B cell (primary cell): ENCODE measurements around the gene TUBG1. TPM values are rescaled to one million over a fixed set of nuclear protein-coding genes. Genes with fewer than 3 reads are reported as not detected.

ENCODE experiments used
- ATAC-seq: fragments of 200-7000 bp; cut with Tn5 transposase; one replicate; pipeline ENCODE4 v1.10.0; 2021; ENCODE audit warnings: low read depth, mild to moderate bottlenecking, moderate number of reproducible peaks, moderate library complexity
- CTCF ChIA-PET: fragments of 350-600 bp; sonication (Branson Sonifier 250); formaldehyde crosslinking; loops from one replicate; lab custom pipeline; 2021; ENCODE audit warnings: antibody characterized with exemption, inconsistent platforms; lab: Charles Lee
- POLR2A ChIA-PET: fragments of 350-600 bp; sonication (Branson Sonifier 250); formaldehyde crosslinking; loops from one replicate; lab custom pipeline; 2021; ENCODE audit warnings: antibody characterized with exemption; lab: Charles Lee
- DNase-seq: peaks from one replicate; pipeline ENCODE4 v3.0.0; 2013
- H2AFZ ChIP-seq: 2 replicates; pipeline ENCODE4 v1.6.1; 2012; ENCODE audit warnings: mild to moderate bottlenecking, low read depth, low read length; ENCODE audit not compliant: insufficient read depth, poor library complexity, severe bottlenecking
- H3K27ac ChIP-seq, 2 donors: 1 replicate in 1 of 2; 2 replicates in 1 of 2; pipeline ENCODE4 v1.5.1; 2012 to 2013; ENCODE audit warnings: low read length in 2 of 2, mild to moderate bottlenecking in 2 of 2, moderate library complexity in 1 of 2
- H3K27me3 ChIP-seq, 4 experiments: fragments of 200-600 bp in 1 of 4; sonication (generic) in 1 of 4; replicated peaks in 1 of 4; 1 replicate in 2 of 4; 2 replicates in 2 of 4; pipeline versions ENCODE4 v1.6.1 to v1.7.0; 2013 to 2016; ENCODE audit warnings: low read length in 3 of 4, mild to moderate bottlenecking in 2 of 4, mixed read lengths in 1 of 4, moderate library complexity in 1 of 4; ENCODE audit not compliant: insufficient read depth in 4 of 4, control insufficient read depth in 3 of 4; ENCODE audit errors: control extremely low read depth in 1 of 4
- H3K36me3 ChIP-seq, 2 experiments: replicated peaks in 1 of 2; 1 replicate in 1 of 2; 2 replicates in 1 of 2; pipeline versions ENCODE4 v1.6.1 to v1.7.1; 2013; ENCODE audit warnings: low read length in 1 of 2; ENCODE audit not compliant: insufficient read depth in 2 of 2, control insufficient read depth in 1 of 2; ENCODE audit errors: control extremely low read depth in 1 of 2, extremely low read depth in 1 of 2
- H3K4me1 ChIP-seq, 2 donors: fragments of 200-600 bp in 1 of 2; sonication (generic) in 1 of 2; 1 replicate in 1 of 2; 2 replicates in 1 of 2; pipeline versions ENCODE4 v1.5.1 to v1.6.1; 2013 to 2017; ENCODE audit warnings: low read length in 2 of 2; ENCODE audit not compliant: control insufficient read depth in 2 of 2, insufficient read depth in 2 of 2
- H3K4me2 ChIP-seq: replicated peaks from 2 replicates; pipeline ENCODE3; 2012; ENCODE audit warnings: mild to moderate bottlenecking, low read depth, low read length; ENCODE audit not compliant: poor library complexity, severe bottlenecking
- H3K4me3 ChIP-seq, 5 experiments: fragments of 200-600 bp in 1 of 5; sonication (generic) in 1 of 5; 1 replicate in 3 of 5; 2 replicates in 2 of 5; pipeline versions ENCODE4 v1.5.1 to v1.7.0; 2011 to 2016; ENCODE audit warnings: low read length in 4 of 5, mild to moderate bottlenecking in 4 of 5, low read depth in 2 of 5, control low read depth in 1 of 5, moderate library complexity in 1 of 5; ENCODE audit not compliant: insufficient read depth in 1 of 5; ENCODE audit errors: control extremely low read depth in 1 of 5, extremely low read depth in 1 of 5
- H3K79me2 ChIP-seq: fragments of 200-600 bp; sonication (generic); one replicate; pipeline ENCODE4 v1.6.0; 2016; ENCODE audit warnings: low read length; ENCODE audit not compliant: control insufficient read depth, insufficient read depth
- H3K9ac ChIP-seq: fragments of 200-600 bp; sonication (generic); 2 replicates; pipeline ENCODE4 v1.6.1; 2017; ENCODE audit warnings: mild to moderate bottlenecking, low read length, moderate library complexity
- H3K9me3 ChIP-seq, 3 donors: one replicate each; pipeline versions ENCODE4 v1.6.1 to v1.7.1; 2013; ENCODE audit warnings: low read length in 2 of 3; ENCODE audit not compliant: control insufficient read depth in 2 of 3, insufficient read depth in 1 of 3; ENCODE audit errors: control extremely low read depth in 1 of 3
- H4K20me1 ChIP-seq: 2 replicates; pipeline ENCODE4 v1.6.0; 2012; ENCODE audit warnings: mild to moderate bottlenecking, low read length; ENCODE audit not compliant: insufficient read depth, control insufficient read depth, poor library complexity, severe bottlenecking
- H3K27ac Mint-ChIP-seq: one replicate; pipeline ENCODE4 v1.8.0; 2021; ENCODE audit warnings: mixed read lengths
- H3K27me3 Mint-ChIP-seq: one replicate; pipeline ENCODE4 v1.8.0; 2021; ENCODE audit warnings: mixed read lengths
- H3K4me1 Mint-ChIP-seq: one replicate; pipeline ENCODE4 v1.8.0; 2021; ENCODE audit warnings: mixed read lengths
- H3K4me3 Mint-ChIP-seq: one replicate; pipeline ENCODE4 v1.8.0; 2021; ENCODE audit warnings: mixed read lengths
- H3K9me3 Mint-ChIP-seq: one replicate; pipeline ENCODE4 v1.8.0; 2022; ENCODE audit warnings: mixed read lengths; ENCODE audit not compliant: insufficient read depth
- CTCF ChIP-seq: fragments of 200-600 bp; IDR thresholded peaks from one replicate; pipeline ENCODE4 v1.8.0; 2022; ENCODE audit warnings: antibody characterized with exemption, mild to moderate bottlenecking
- EZH2 ChIP-seq: IDR thresholded peaks from 2 replicates; pipeline ENCODE4 v1.6.1; 2012; ENCODE audit warnings: borderline replicate concordance, low read depth, mild to moderate bottlenecking, moderate library complexity, low read length; ENCODE audit not compliant: insufficient read depth, poor library complexity, severe bottlenecking
- WGBS: methylation state at CpG from one replicate; pipeline ENCODE4 v1.1.5; 2013; ENCODE audit warnings: missing lambda C conversion rate; ENCODE audit not compliant: insufficient coverage; 5-methylcytosine and 5-hydroxymethylcytosine counted together
- intact Hi-C: fragments of 100-400 bp; cut with micrococcal nuclease; formaldehyde crosslinking; loops from one replicate; pipeline ENCODE4 v1.10.0; 2022
- polyA plus RNA-seq: library from polyadenylated mRNA; depleted of rRNA; stranded (reverse); fragments of >200 nt; gene quantifications from 2 replicates; pipeline ENCODE4 v1.2.3, GENCODE V29; 2012
- total RNA-seq, 2 donors: library from RNA; stranded (reverse); fragments of 120-200 nt in 1 of 2; gene quantifications; 1 replicate in 1 of 2; 2 replicates in 1 of 2; pipeline versions ENCODE4 v1.2.3 to v1.2.4, GENCODE V29; 2013 to 2022

Gene TUBG1
- total and polyA plus RNA-seq, 2 donors (not counting 1 experiment from before 2014, with no cell fraction given): 17.2 to 19.5 TPM

- Mint-ChIP-seq H3K9me3 (no peaks in the 10 kb centered on the region), H3K4me3 (no peak overlapping the region), H3K27me3 (no peaks in the 10 kb centered on the region), H3K4me1 (peaks cover 36% of the 10 kb centered on the region), H3K27ac (peak overlapping the region; percentile 53)
- no peak for TF ChIP-seq EZH2
- TF ChIP-seq CTCF: no peak
- Histone ChIP-seq H3K36me3 (peaks cover 14 to 90% of the 10 kb centered on the region in 2 experiments), H4K20me1 (peaks cover 20% of the 10 kb centered on the region), H3K79me2 (peaks cover under 1% of the 10 kb centered on the region), H3K4me1 (peaks cover 16 to 31% of the 10 kb centered on the region in 2 donors), H3K27me3 (no peaks in the 10 kb centered on the region), H3K27ac (peak overlapping the region in 1 of 2 donors; percentile 1), H3K9ac (no peak overlapping the region), H3K9me3 (no peaks in the 10 kb centered on the region), H3K4me2 (no peak overlapping the region), H2AFZ (no peak overlapping the region), H3K4me3 (no peak overlapping the region)
- 67% methylated on average over 1 of the region's 1 CpG for WGBS
- POLR2A ChIA-PET: no interaction called here
- no peak for ATAC-seq
- DNase-seq: no peak
- CTCF ChIA-PET: interaction anchor here (1.0 kb wide), 1 partner anchor 24 kb away, joined by 4 read pairs; the partner anchor contains the start of gene TUBG1
- intact Hi-C loops: no loop called here
These were observed 24.1 kb upstream of the TUBG1 start for GRCh38 chr17:42585353-42585752.

GRCh38 chr17:42586514-42587230 is 22.8 kb upstream of the TUBG1 start:
- CTCF ChIA-PET: interaction anchor here (0.8 to 2.1 kb wide), 6 partner anchors 8 to 93 kb away, joined by 3 to 13 read pairs (median 3); partner anchors contain the start of gene PSMC3IP
- no peak for TF ChIP-seq EZH2
- TF ChIP-seq CTCF: no peak
- 88% methylated on average over 1 of the region's 7 CpGs for WGBS
- Histone ChIP-seq H3K4me3 (peak overlapping the region in 1 of 5 experiments; percentile 15), H3K9ac (no peak overlapping the region), H3K27ac (peak overlapping the region; percentile 24 to 65), H3K36me3 (peaks cover 12 to 88% of the 10 kb centered on the region in 2 experiments), H3K4me2 (peak overlapping the region; percentile 35), H3K9me3 (no peaks in the 10 kb centered on the region), H3K4me1 (peaks cover 16 to 31% of the 10 kb centered on the region in 2 donors), H4K20me1 (peaks cover 33% of the 10 kb centered on the region), H3K27me3 (no peaks in the 10 kb centered on the region), H2AFZ (no peak overlapping the region), H3K79me2 (peaks cover 4% of the 10 kb centered on the region)
- peak overlapping the region; percentile 95 for H3K27ac Mint-ChIP-seq
- POLR2A ChIA-PET: interaction anchor here (0.6 kb wide), 2 partner anchors 15 to 112 kb away, joined by 3 to 4 read pairs; no protein-coding TSS in a partner anchor
- H3K27me3 Mint-ChIP-seq: no peaks in the 10 kb centered on the region
- no peaks in the 10 kb centered on the region for H3K9me3 Mint-ChIP-seq
- ATAC-seq (peak; percentile 51), DNase-seq (peak; percentile 50)
- peaks cover 36% of the 10 kb centered on the region for H3K4me1 Mint-ChIP-seq
- peak overlapping the region; percentile 76 for H3K4me3 Mint-ChIP-seq
- intact Hi-C loops: no loop called here
